Panc1 (cell line): ENCODE data around the gene PIP4K2C.

Experiments
- POLR2AphosphoS5 ChIP-seq: IDR thresholded peaks from 2 replicates; pipeline ENCODE4 v1.6.1; 2012; ENCODE audit warnings: mild to moderate bottlenecking, low read depth, low read length, moderate library complexity
- SIN3A ChIP-seq: IDR thresholded peaks from 2 replicates; pipeline ENCODE4 v1.6.1; 2012; ENCODE audit warnings: low read depth, mild to moderate bottlenecking, low read length, moderate library complexity, borderline replicate concordance; ENCODE audit not compliant: insufficient read depth
- TCF7L2 ChIP-seq: IDR thresholded peaks from 2 replicates; pipeline ENCODE4 v1.6.1; 2011; ENCODE audit warnings: mild to moderate bottlenecking, low read depth, low read length, inconsistent platforms
- TF ChIP-seq, protein P1 (sequence below): fragments of 450-650 bp; IDR thresholded peaks from 2 replicates; pipeline ENCODE4 v1.5.1; 2017; ENCODE audit warnings: mild to moderate bottlenecking
- TF ChIP-seq, protein P2 (sequence below), 2 experiments: IDR thresholded peaks; 2 replicates each; pipeline ENCODE4 v1.6.1; 2011 to 2012; ENCODE audit warnings: low read depth in 2 of 2, control low read depth in 1 of 2, low read length in 1 of 2, mild to moderate bottlenecking in 1 of 2, moderate library complexity in 1 of 2; ENCODE audit not compliant: insufficient read depth in 1 of 2

- TF ChIP-seq POLR2AphosphoS5 (no peak), SIN3A (no peak), TCF7L2 (no peak)
- TF ChIP-seq, protein P1, sequence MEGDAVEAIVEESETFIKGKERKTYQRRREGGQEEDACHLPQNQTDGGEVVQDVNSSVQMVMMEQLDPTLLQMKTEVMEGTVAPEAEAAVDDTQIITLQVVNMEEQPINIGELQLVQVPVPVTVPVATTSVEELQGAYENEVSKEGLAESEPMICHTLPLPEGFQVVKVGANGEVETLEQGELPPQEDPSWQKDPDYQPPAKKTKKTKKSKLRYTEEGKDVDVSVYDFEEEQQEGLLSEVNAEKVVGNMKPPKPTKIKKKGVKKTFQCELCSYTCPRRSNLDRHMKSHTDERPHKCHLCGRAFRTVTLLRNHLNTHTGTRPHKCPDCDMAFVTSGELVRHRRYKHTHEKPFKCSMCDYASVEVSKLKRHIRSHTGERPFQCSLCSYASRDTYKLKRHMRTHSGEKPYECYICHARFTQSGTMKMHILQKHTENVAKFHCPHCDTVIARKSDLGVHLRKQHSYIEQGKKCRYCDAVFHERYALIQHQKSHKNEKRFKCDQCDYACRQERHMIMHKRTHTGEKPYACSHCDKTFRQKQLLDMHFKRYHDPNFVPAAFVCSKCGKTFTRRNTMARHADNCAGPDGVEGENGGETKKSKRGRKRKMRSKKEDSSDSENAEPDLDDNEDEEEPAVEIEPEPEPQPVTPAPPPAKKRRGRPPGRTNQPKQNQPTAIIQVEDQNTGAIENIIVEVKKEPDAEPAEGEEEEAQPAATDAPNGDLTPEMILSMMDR, result no peak
- TF ChIP-seq, protein P2, sequence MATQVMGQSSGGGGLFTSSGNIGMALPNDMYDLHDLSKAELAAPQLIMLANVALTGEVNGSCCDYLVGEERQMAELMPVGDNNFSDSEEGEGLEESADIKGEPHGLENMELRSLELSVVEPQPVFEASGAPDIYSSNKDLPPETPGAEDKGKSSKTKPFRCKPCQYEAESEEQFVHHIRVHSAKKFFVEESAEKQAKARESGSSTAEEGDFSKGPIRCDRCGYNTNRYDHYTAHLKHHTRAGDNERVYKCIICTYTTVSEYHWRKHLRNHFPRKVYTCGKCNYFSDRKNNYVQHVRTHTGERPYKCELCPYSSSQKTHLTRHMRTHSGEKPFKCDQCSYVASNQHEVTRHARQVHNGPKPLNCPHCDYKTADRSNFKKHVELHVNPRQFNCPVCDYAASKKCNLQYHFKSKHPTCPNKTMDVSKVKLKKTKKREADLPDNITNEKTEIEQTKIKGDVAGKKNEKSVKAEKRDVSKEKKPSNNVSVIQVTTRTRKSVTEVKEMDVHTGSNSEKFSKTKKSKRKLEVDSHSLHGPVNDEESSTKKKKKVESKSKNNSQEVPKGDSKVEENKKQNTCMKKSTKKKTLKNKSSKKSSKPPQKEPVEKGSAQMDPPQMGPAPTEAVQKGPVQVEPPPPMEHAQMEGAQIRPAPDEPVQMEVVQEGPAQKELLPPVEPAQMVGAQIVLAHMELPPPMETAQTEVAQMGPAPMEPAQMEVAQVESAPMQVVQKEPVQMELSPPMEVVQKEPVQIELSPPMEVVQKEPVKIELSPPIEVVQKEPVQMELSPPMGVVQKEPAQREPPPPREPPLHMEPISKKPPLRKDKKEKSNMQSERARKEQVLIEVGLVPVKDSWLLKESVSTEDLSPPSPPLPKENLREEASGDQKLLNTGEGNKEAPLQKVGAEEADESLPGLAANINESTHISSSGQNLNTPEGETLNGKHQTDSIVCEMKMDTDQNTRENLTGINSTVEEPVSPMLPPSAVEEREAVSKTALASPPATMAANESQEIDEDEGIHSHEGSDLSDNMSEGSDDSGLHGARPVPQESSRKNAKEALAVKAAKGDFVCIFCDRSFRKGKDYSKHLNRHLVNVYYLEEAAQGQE (IDR thresholded peaks at IDR 0.05; ENCODE audit: insufficient read depth in 1 of 2, low read depth in 2 of 2, low read length in 1 of 2), result no peak
Measured at GRCh38 chr12:57603324-57603723, 12.3 kb downstream of the PIP4K2C start.
